Neural cell (in vitro differentiated cells): ENCODE data around the gene NEDD4L.

Experiments
- CTCF ChIP-seq: fragments of 450-650 bp; IDR thresholded peaks from 2 replicates; pipeline ENCODE4 v1.5.1; 2014; ENCODE audit warnings: antibody characterized with exemption, mild to moderate bottlenecking, moderate library complexity; ENCODE audit not compliant: poor library complexity, severe bottlenecking
- EP300 ChIP-seq: fragments of 450-650 bp; conservative IDR thresholded peaks from 2 replicates; pipeline ENCODE4 v1.6.1; 2014; ENCODE audit warnings: antibody characterized with exemption, mild to moderate bottlenecking, moderate library complexity; ENCODE audit not compliant: poor library complexity, severe bottlenecking
- EZH2 ChIP-seq: fragments of 200-600, 300-800 bp; shearing (Covaris generic), sonication (generic); IDR thresholded peaks from 2 replicates; pipeline ENCODE4 v1.6.1; 2014; ENCODE audit warnings: antibody characterized with exemption, low read length, borderline replicate concordance, mild to moderate bottlenecking; ENCODE audit not compliant: insufficient read depth, poor library complexity, severe bottlenecking
- MXI1 ChIP-seq: fragments of 450-650 bp; conservative IDR thresholded peaks from 2 replicates; pipeline ENCODE4 v1.6.1; 2014; ENCODE audit warnings: antibody characterized with exemption, mild to moderate bottlenecking; ENCODE audit not compliant: poor library complexity, severe bottlenecking
- POLR2AphosphoS5 ChIP-seq: IDR thresholded peaks from 2 replicates; pipeline ENCODE4 v1.6.1; 2012
- RAD21 ChIP-seq: fragments of 450-650 bp; conservative IDR thresholded peaks from 2 replicates; pipeline ENCODE4 v1.6.1; 2014; ENCODE audit warnings: antibody characterized with exemption, mild to moderate bottlenecking, moderate library complexity
- TF ChIP-seq, protein P1 (sequence below): IDR thresholded peaks from 2 replicates; pipeline ENCODE4 v1.6.1; 2012; ENCODE audit warnings: borderline replicate concordance

DNA sequence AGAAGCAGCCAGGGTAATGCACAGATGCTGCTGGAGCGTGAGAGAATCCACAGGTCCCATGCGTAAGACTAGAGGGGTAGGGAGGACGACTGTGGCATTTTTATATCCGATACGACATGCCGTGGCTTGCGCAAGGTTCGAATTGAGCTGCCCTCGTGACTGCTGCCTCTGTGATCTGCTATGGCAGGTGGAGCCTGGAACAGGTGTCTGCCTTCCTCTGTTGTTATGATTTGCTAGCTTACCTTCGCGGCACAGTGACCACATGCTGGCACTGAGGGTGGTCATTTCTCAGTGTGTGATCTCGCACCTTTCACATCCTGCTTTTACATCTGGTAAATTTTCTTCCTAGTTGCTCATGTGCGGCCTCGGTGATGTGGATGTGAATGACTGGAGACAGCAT is 344.7 kb downstream of the NEDD4L start:
- TF ChIP-seq CTCF, result no peak
- TF ChIP-seq MXI1, result no peak
- TF ChIP-seq EP300, result no peak
- TF ChIP-seq EZH2, result no peak
- TF ChIP-seq, protein P1, sequence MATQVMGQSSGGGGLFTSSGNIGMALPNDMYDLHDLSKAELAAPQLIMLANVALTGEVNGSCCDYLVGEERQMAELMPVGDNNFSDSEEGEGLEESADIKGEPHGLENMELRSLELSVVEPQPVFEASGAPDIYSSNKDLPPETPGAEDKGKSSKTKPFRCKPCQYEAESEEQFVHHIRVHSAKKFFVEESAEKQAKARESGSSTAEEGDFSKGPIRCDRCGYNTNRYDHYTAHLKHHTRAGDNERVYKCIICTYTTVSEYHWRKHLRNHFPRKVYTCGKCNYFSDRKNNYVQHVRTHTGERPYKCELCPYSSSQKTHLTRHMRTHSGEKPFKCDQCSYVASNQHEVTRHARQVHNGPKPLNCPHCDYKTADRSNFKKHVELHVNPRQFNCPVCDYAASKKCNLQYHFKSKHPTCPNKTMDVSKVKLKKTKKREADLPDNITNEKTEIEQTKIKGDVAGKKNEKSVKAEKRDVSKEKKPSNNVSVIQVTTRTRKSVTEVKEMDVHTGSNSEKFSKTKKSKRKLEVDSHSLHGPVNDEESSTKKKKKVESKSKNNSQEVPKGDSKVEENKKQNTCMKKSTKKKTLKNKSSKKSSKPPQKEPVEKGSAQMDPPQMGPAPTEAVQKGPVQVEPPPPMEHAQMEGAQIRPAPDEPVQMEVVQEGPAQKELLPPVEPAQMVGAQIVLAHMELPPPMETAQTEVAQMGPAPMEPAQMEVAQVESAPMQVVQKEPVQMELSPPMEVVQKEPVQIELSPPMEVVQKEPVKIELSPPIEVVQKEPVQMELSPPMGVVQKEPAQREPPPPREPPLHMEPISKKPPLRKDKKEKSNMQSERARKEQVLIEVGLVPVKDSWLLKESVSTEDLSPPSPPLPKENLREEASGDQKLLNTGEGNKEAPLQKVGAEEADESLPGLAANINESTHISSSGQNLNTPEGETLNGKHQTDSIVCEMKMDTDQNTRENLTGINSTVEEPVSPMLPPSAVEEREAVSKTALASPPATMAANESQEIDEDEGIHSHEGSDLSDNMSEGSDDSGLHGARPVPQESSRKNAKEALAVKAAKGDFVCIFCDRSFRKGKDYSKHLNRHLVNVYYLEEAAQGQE, result no peak
- TF ChIP-seq POLR2AphosphoS5, result no peak
- no peak for TF ChIP-seq RAD21
